Measurements from ENCODE around the gene NOL4L. TPM values are rescaled to one million over a fixed set of nuclear protein-coding genes. Genes with fewer than 3 reads are reported as not detected.

The NOL4L gene
- polyA plus RNA-seq, 1 donor (not counting 4 experiments of a cell fraction or from before 2014, with no cell fraction given), result 1.0 TPM

- no peaks in the 10 kb centered on the region for H4K20me1 ChIP-seq (ENCODE audit: control insufficient read depth, extremely low read depth, insufficient read depth, low read length)
- H3K9me3 ChIP-seq (ENCODE audit: control insufficient read depth, low read depth, low read length), result no peaks in the 10 kb centered on the region
- dilution Hi-C loops (cut with MboI; ENCODE audit: extremely low pct_ligation_motif_present, low sequenced_read_pairs), result no loop called here
- no peaks in the 10 kb centered on the region for H3K4me1 ChIP-seq (ENCODE audit: control insufficient read depth, extremely low read depth, insufficient read depth, low read length)
- H3K27ac ChIP-seq (ENCODE audit: control insufficient read depth, insufficient read depth, low read length), result no peak overlapping the region
- H3K36me3 ChIP-seq (ENCODE audit: control insufficient read depth in 2 of 2, extremely low read depth in 1 of 2, insufficient read depth in 2 of 2, low read length in 2 of 2), result no peaks in the 10 kb centered on the region
- H2AFZ ChIP-seq (ENCODE audit: control insufficient read depth, low read length), result no peak overlapping the region
- H3K79me2 ChIP-seq (ENCODE audit: control insufficient read depth, insufficient read depth, low read length), result no peaks in the 10 kb centered on the region
- no peak overlapping the region for H3K9ac ChIP-seq (ENCODE audit: control insufficient read depth, extremely low read depth, insufficient read depth, low read length)
- H3K4me2 ChIP-seq (ENCODE audit: control insufficient read depth, extremely low read depth, insufficient read depth, low read depth, low read length), result no peak overlapping the region
- TF ChIP-seq EZH2 (IDR thresholded peaks at IDR 0.05; ENCODE audit: low read length) (no peak), CTCF (optimal IDR thresholded peaks at IDR 0.05 in 1 of 3, IDR thresholded peaks at IDR 0.05 in 1 of 3, conservative IDR thresholded peaks at IDR 0.05 in 1 of 3; ENCODE audit: extremely low read depth in 1 of 3, insufficient read depth in 2 of 3, low read length in 3 of 3) (no peak)
- no peaks in the 10 kb centered on the region for H3K9me1 ChIP-seq (ENCODE audit: control insufficient read depth, extremely low read depth, insufficient read depth, low read length)
- no peak overlapping the region for H3K4me3 ChIP-seq (ENCODE audit: control insufficient read depth in 2 of 3, extremely low read depth in 1 of 3, insufficient read depth in 2 of 3, low read depth in 1 of 3, low read length in 3 of 3)
- FAIRE-seq, result no peak
- DNase-seq (ENCODE audit: low read depth, low spot score), result no peak
- peaks cover 26% of the 10 kb centered on the region for H3K27me3 ChIP-seq (ENCODE audit: control insufficient read depth, extremely low read depth, insufficient read depth, low read length)
These were observed 26.2 kb upstream of the NOL4L start for GRCh38 chr20:32611286-32611685.

GRCh38 chr20:32610472-32611218 is 25.5 kb upstream of the NOL4L start:
- Histone ChIP-seq H3K9me1 (ENCODE audit: control insufficient read depth, extremely low read depth, insufficient read depth, low read length) (no peaks in the 10 kb centered on the region), H3K36me3 (ENCODE audit: control insufficient read depth in 2 of 2, extremely low read depth in 1 of 2, insufficient read depth in 2 of 2, low read length in 2 of 2) (no peaks in the 10 kb centered on the region), H3K4me3 (ENCODE audit: control insufficient read depth in 2 of 3, extremely low read depth in 1 of 3, insufficient read depth in 2 of 3, low read depth in 1 of 3, low read length in 3 of 3) (no peak overlapping the region), H4K20me1 (ENCODE audit: control insufficient read depth, extremely low read depth, insufficient read depth, low read length) (no peaks in the 10 kb centered on the region), H2AFZ (ENCODE audit: control insufficient read depth, low read length) (no peak overlapping the region), H3K27ac (ENCODE audit: control insufficient read depth, insufficient read depth, low read length) (no peak overlapping the region), H3K27me3 (ENCODE audit: control insufficient read depth, extremely low read depth, insufficient read depth, low read length) (peaks cover 32% of the 10 kb centered on the region), H3K79me2 (ENCODE audit: control insufficient read depth, insufficient read depth, low read length) (no peaks in the 10 kb centered on the region), H3K9ac (ENCODE audit: control insufficient read depth, extremely low read depth, insufficient read depth, low read length) (no peak overlapping the region), H3K4me1 (ENCODE audit: control insufficient read depth, extremely low read depth, insufficient read depth, low read length) (no peaks in the 10 kb centered on the region), H3K4me2 (ENCODE audit: control insufficient read depth, extremely low read depth, insufficient read depth, low read depth, low read length) (no peak overlapping the region), H3K9me3 (ENCODE audit: control insufficient read depth, low read depth, low read length) (no peaks in the 10 kb centered on the region)
- TF ChIP-seq CTCF (optimal IDR thresholded peaks at IDR 0.05 in 1 of 3, IDR thresholded peaks at IDR 0.05 in 1 of 3, conservative IDR thresholded peaks at IDR 0.05 in 1 of 3; ENCODE audit: extremely low read depth in 1 of 3, insufficient read depth in 2 of 3, low read length in 3 of 3) (no peak), EZH2 (IDR thresholded peaks at IDR 0.05; ENCODE audit: low read length) (no peak)
- dilution Hi-C loops (cut with MboI; ENCODE audit: extremely low pct_ligation_motif_present, low sequenced_read_pairs), result no loop called here
- DNase-seq (ENCODE audit: low read depth, low spot score) (no peak), FAIRE-seq (no peak)

Data from keratinocyte (primary cell).